Naive thymus-derived CD4-positive, alpha-beta T cell (primary cell): ENCODE results near the gene MAPK8IP2. TPM values are rescaled to one million over a fixed set of nuclear protein-coding genes. Genes with fewer than 3 reads are reported as not detected.

Experiments
- ATAC-seq: fragments of 150-1000 bp; cut with Tn5 transposase; 2 replicates; pipeline ENCODE4 v1.10.0; 2021; ENCODE audit warnings: mild to moderate bottlenecking, moderate library complexity
- CTCF ChIA-PET: fragments of 350-600 bp; sonication (Branson Sonifier 250); formaldehyde crosslinking; loops from one replicate; lab custom pipeline; 2021; ENCODE audit warnings: antibody characterized with exemption; lab: Charles Lee
- POLR2A ChIA-PET: fragments of 350-600 bp; sonication (Branson Sonifier 250); formaldehyde crosslinking; loops from one replicate; lab custom pipeline; 2021; ENCODE audit warnings: antibody characterized with exemption, inconsistent platforms; lab: Charles Lee
- DNase-seq, 9 donors: peaks; one replicate each; pipeline versions ENCODE4 v3.0.0 to v3.0.0-alpha.2; 2020 to 2022; ENCODE audit warnings: mixed read lengths in 1 of 9
- H3K27ac ChIP-seq: one replicate; pipeline ENCODE4 v1.7.0; 2013; ENCODE audit warnings: mild to moderate bottlenecking, low read depth, low read length, moderate library complexity
- H3K27me3 ChIP-seq, 2 donors: one replicate each; pipeline ENCODE4 v1.7.0; 2013; ENCODE audit warnings: low read length in 2 of 2, mild to moderate bottlenecking in 2 of 2, moderate library complexity in 2 of 2; ENCODE audit not compliant: control insufficient read depth in 2 of 2, insufficient read depth in 2 of 2
- H3K36me3 ChIP-seq, 3 experiments: 1 replicate in 2 of 3; 2 replicates in 1 of 3; pipeline ENCODE4 v1.7.0; 2013; ENCODE audit warnings: low read length in 3 of 3, mild to moderate bottlenecking in 3 of 3, moderate library complexity in 1 of 3; ENCODE audit not compliant: insufficient read depth in 3 of 3, control insufficient read depth in 2 of 3
- H3K4me1 ChIP-seq, 2 donors: one replicate each; pipeline ENCODE4 v1.7.0; 2013; ENCODE audit warnings: low read length in 2 of 2, mild to moderate bottlenecking in 2 of 2, moderate library complexity in 1 of 2; ENCODE audit not compliant: control insufficient read depth in 2 of 2, insufficient read depth in 2 of 2
- H3K4me3 ChIP-seq: 2 replicates; pipeline ENCODE4 v1.7.0; 2013; ENCODE audit warnings: mild to moderate bottlenecking, low read length
- H3K9me3 ChIP-seq, 3 experiments: 1 replicate in 2 of 3; 2 replicates in 1 of 3; pipeline ENCODE4 v1.7.0; 2013; ENCODE audit warnings: low read length in 3 of 3; ENCODE audit not compliant: control insufficient read depth in 2 of 3
- H3K27ac Mint-ChIP-seq, 9 donors: one replicate each; pipeline ENCODE4 v1.8.0; 2020 to 2022; ENCODE audit warnings: mixed read lengths in 9 of 9, mild to moderate bottlenecking in 8 of 9, moderate library complexity in 5 of 9, inconsistent platforms in 2 of 9
- H3K27me3 Mint-ChIP-seq, 5 donors: one replicate each; pipeline ENCODE4 v1.8.0; 2021 to 2022; ENCODE audit warnings: mixed read lengths in 5 of 5, mild to moderate bottlenecking in 1 of 5
- H3K36me3 Mint-ChIP-seq, 5 donors: one replicate each; pipeline ENCODE4 v1.8.0; 2020 to 2022; ENCODE audit warnings: mixed read lengths in 5 of 5, mild to moderate bottlenecking in 3 of 5, inconsistent platforms in 1 of 5
- H3K4me1 Mint-ChIP-seq, 7 donors: one replicate each; pipeline ENCODE4 v1.8.0; 2020 to 2022; ENCODE audit warnings: mixed read lengths in 7 of 7, mild to moderate bottlenecking in 3 of 7, inconsistent platforms in 1 of 7
- H3K4me3 Mint-ChIP-seq, 10 donors: one replicate each; pipeline ENCODE4 v1.8.0; 2020 to 2022; ENCODE audit warnings: mild to moderate bottlenecking in 10 of 10, mixed read lengths in 10 of 10, moderate library complexity in 6 of 10, inconsistent platforms in 2 of 10
- H3K9me3 Mint-ChIP-seq, 11 donors: one replicate each; pipeline ENCODE4 v1.8.0; 2020 to 2022; ENCODE audit warnings: mixed read lengths in 11 of 11, mild to moderate bottlenecking in 4 of 11, inconsistent platforms in 1 of 11, moderate library complexity in 1 of 11
- intact Hi-C, 2 donors: fragments of 100-400 bp; cut with micrococcal nuclease; formaldehyde crosslinking; loops; one replicate each; pipeline ENCODE4 v1.15.1; 2023
- polyA plus RNA-seq, 2 donors: library from polyadenylated mRNA; unstranded; fragments of 300-500 nt; fragmentation: Illumina TruSeq; gene quantifications; one replicate each; pipeline ENCODE4 v1.2.3, GENCODE V29; 2021
- total RNA-seq, 6 experiments: library from RNA in 5 of 6; stranded (reverse) in 5 of 6; gene quantifications; 1 replicate in 5 of 6; 2 replicates in 1 of 6; pipeline ENCODE4 v1.2.3 and lab custom pipeline; 2021 to 2026

The MAPK8IP2 gene
- total and polyA plus RNA-seq, 7 experiments from 2014 or later = 0.24 to 0.64 (median 0.38) TPM; not detected in 2

DNA sequence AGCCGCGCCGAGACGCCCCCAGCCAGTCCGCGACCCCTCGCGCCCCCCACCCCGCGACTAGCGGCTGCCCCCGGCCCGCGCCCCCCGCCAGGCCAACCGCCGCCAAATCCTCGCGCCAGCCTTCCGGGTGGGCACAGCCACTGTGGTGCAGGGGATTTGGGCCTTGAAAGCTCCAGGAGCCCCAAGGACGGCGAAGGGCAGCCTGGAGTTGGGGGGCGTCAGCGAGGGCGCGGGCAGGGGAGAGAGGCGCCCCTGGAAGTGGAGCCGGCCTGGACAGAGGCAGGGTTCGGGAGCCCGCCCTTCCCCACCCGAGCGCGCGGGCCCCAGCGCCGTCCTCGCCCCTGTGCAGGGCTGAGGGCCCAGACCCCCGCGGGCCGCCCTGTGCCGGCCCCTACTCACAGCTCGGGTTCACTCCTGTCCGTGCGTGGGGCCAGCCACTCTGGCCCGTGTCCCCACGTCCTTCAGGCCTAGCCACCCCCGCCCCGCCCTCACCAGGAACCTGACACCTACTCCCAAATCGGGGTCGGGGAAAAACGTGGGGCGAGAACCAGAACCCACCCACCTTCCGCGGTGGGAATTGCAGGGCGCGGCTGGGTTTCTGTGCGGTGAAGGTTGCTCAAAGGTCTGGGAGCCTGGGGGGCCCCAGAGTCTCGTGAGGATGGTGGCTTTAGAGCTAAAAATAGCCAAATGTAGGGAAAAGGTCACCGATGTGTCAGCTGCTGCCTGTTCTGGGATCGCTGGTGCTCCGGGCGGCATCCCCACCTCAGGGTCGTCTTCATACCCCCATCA lies 22.4 kb upstream of the MAPK8IP2 start, which contains the start of gene CPT1B:
CPT1B (minus strand) TSS at position 441 of the 789 bp plus-strand sequence. CDS start 512 bp downstream, outside the sequence.
- CTCF ChIA-PET = no interaction called here
- Mint-ChIP-seq H3K4me3 (peak within 1 kb of the TSS in 6 of 10 donors; percentile 15 to 63 (median 56)), H3K27me3 (no peaks in the 10 kb centered on the region), H3K4me1 (peaks cover 5 to 24% (median 18%) of the 10 kb centered on the region in 7 donors), H3K36me3 (peaks cover 0 to 12% (median 4%) of the 10 kb centered on the region in 5 donors), H3K27ac (peak within 1 kb of the TSS in 1 of 9 donors; percentile 75), H3K9me3 (no peaks in the 10 kb centered on the region)
- no peaks in the 10 kb centered on the region for H3K9me3 ChIP-seq
- peaks cover 0 to 34% (median 0%) of the 10 kb centered on the region in 3 experiments for H3K36me3 ChIP-seq
- DNase-seq = no peak
- H3K4me3 ChIP-seq = no peak within 1 kb of the TSS
- H3K27me3 ChIP-seq = no peaks in the 10 kb centered on the region
- ATAC-seq = no peak
- peaks cover 9 to 10% of the 10 kb centered on the region in 2 donors for H3K4me1 ChIP-seq
- POLR2A ChIA-PET = interaction anchor here (0.8 to 1.5 kb wide), 7 partner anchors 13 to 53 kb away, joined by 3 to 9 read pairs (median 4); partner anchors contain the start of gene SCO2
- intact Hi-C loops = no loop called here
- H3K27ac ChIP-seq = no peak within 1 kb of the TSS

DNA sequence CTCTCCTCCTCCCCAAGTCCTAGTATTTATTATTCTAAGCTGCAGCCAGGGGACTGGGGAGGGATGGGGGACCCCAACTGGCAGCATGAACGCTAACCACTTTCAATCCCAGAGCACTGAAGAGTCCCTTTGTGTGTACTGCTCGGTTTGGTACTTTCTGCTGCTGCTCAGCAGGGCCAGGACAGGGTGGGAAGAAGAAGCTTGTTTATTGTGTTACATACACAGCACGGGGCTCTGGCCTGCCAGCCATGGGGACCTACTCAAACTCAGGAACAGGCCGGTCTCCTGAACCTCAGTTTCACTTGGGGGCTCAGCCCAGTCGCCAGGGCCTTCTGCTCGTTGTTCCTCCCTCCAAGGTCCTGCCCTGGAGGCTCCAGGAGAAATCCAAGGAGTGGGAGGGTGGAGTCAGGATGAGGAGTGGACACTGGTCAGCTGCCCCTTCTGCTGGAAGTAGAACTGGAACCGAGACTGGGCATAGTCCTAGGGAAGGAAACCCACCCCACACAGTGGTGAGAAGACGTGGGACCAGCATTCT lies 21.8 kb upstream of the MAPK8IP2 start:
- H3K4me1 ChIP-seq = peaks cover 16% of the 10 kb centered on the region in 2 donors
- H3K36me3 ChIP-seq = peaks cover 0 to 34% (median 0%) of the 10 kb centered on the region in 3 experiments
- Mint-ChIP-seq H3K4me1 (peaks cover 5 to 31% (median 23%) of the 10 kb centered on the region in 7 donors), H3K9me3 (no peaks in the 10 kb centered on the region), H3K27ac (no peak overlapping the region), H3K4me3 (no peak overlapping the region), H3K36me3 (peaks cover 0 to 12% (median 4%) of the 10 kb centered on the region in 5 donors), H3K27me3 (no peaks in the 10 kb centered on the region)
- no peak for DNase-seq
- ChIA-PET CTCF (interaction anchor here (0.8 kb wide), 1 partner anchor 16 kb away, joined by 3 read pairs; the partner anchor contains the start of gene SYCE3), POLR2A (interaction anchor here (0.6 to 1.5 kb wide), 4 partner anchors 14 to 53 kb away, joined by 3 to 9 read pairs (median 4); partner anchors contain the start of genes SCO2 and SYCE3)
- no peaks in the 10 kb centered on the region for H3K9me3 ChIP-seq
- ATAC-seq = no peak
- intact Hi-C loops = no loop called here
- H3K27me3 ChIP-seq = no peaks in the 10 kb centered on the region
- H3K4me3 ChIP-seq = no peak overlapping the region
- H3K27ac ChIP-seq = no peak overlapping the region

DNA sequence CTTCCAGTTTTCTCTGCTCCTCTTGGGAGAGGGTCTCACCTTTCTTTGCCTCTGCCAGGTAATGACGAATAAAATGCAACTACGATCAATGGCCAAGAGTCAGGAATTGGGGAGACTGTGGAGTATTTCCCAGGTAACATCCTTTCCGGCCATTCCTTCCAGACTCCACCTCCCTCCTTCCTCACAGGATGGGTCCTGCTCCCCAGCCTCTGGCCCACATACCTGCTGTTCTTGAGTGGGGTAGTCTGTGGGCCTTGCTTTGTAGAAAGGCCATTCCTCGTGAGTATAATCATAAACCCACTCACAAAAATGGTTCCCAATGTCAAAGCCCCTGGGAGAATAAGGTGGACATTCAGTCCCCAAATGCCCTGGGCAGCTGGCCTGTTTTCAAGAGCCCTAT lies 20.8 kb upstream of the MAPK8IP2 start:
- DNase-seq (no peak), ATAC-seq (no peak)
- Histone ChIP-seq H3K27me3 (no peaks in the 10 kb centered on the region), H3K4me1 (peaks cover 16 to 18% of the 10 kb centered on the region in 2 donors), H3K9me3 (no peaks in the 10 kb centered on the region), H3K4me3 (no peak overlapping the region), H3K36me3 (peaks cover 0 to 34% (median 0%) of the 10 kb centered on the region in 3 experiments), H3K27ac (no peak overlapping the region)
- Mint-ChIP-seq H3K4me3 (peak overlapping the region in 2 of 10 donors; percentile 37 to 73), H3K27ac (peak overlapping the region in 3 of 9 donors; percentile 26 to 43 (median 43)), H3K27me3 (no peaks in the 10 kb centered on the region), H3K9me3 (no peaks in the 10 kb centered on the region), H3K4me1 (peaks cover 5 to 33% (median 24%) of the 10 kb centered on the region in 7 donors), H3K36me3 (peaks cover 0 to 12% (median 4%) of the 10 kb centered on the region in 5 donors)
- POLR2A ChIA-PET = interaction anchor here (1.0 to 1.5 kb wide), 2 partner anchors 30 to 54 kb away, joined by 3 to 4 read pairs; partner anchors contain the start of gene SCO2
- CTCF ChIA-PET = no interaction called here
- intact Hi-C loops = loop anchor here in 1 of 2 donors (10.0 kb wide), 1 partner anchor 305 kb away; the partner anchor contains the start of gene MAPK11

DNA sequence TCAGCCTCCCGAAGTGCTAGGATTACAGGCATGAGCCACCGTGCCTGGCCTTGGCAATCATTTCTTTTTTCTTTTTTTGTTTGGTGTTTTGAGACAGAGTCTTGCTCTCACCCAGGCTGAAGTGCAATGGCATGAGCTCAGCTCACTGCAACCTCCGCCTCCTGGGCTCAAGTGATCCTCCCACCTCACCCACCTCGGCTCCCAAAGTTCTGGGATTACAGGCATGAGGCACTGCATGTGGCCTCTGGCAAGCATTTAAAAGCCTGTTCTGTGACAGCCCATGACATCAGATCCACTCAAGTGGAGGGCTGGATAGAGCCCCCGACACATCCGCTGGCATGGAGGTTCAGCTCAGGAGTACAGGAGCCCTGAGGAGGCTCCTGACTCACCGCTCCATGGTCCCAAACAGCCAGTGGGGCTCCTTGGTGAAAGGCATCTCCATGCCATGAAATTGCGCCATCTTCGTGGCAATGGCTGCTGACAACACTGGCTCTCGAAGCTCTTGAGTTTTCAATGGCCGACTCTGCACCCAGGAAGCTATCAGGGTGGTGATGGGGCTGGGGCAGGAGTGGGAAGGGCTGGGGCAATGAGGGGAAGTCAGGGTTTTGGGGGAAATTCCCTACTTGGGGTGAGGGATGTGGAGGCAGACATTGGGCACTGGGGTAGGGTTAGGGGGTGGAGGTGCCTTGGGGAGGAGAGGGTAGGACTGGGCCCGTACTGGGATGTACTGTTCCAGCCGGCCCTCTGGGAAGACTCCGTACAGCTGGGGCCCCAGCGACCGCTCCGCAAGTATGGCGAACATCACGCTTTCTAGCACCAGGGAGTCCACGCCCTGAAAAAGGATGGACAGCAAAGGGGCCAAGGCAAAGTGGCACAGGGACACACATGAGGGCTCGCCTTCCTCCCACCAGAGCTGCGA lies 19.3 kb upstream of the MAPK8IP2 start:
- intact Hi-C loops = loop anchor here in 1 of 2 donors (10.0 kb wide), 1 partner anchor 306 kb away; the partner anchor contains the start of gene MAPK11
- Mint-ChIP-seq H3K27me3 (no peaks in the 10 kb centered on the region), H3K9me3 (no peaks in the 10 kb centered on the region), H3K36me3 (peaks cover 0 to 12% (median 4%) of the 10 kb centered on the region in 5 donors), H3K4me3 (peak overlapping the region; percentile 81 to 92 (median 87)), H3K27ac (peak overlapping the region; percentile 28 to 96 (median 87)), H3K4me1 (peaks cover 5 to 40% (median 24%) of the 10 kb centered on the region in 7 donors)
- H3K4me3 ChIP-seq = peak overlapping the region; percentile 80
- DNase-seq (no peak), ATAC-seq (no peak)
- no peaks in the 10 kb centered on the region for H3K9me3 ChIP-seq
- H3K4me1 ChIP-seq = peaks cover 16 to 18% of the 10 kb centered on the region in 2 donors
- no peaks in the 10 kb centered on the region for H3K27me3 ChIP-seq
- peaks cover 0 to 29% (median 0%) of the 10 kb centered on the region in 3 experiments for H3K36me3 ChIP-seq
- POLR2A ChIA-PET = interaction anchor here (0.6 to 3.7 kb wide), 13 partner anchors 12 to 96 kb away, joined by 3 to 33 read pairs (median 5); partner anchors contain the start of genes SCO2 and SYCE3
- CTCF ChIA-PET = interaction anchor here (0.8 to 2.2 kb wide), 2 partner anchors 39 to 256 kb away, joined by 3 to 8 read pairs; no protein-coding TSS in a partner anchor
- peak overlapping the region; percentile 99 for H3K27ac ChIP-seq

GRCh38 chr22:50581950-50582492 lies 18.6 kb upstream of the MAPK8IP2 start:
- H3K27ac ChIP-seq = peak overlapping the region; percentile 99
- peaks cover 0 to 12% (median 4%) of the 10 kb centered on the region in 5 donors for H3K36me3 Mint-ChIP-seq
- peaks cover 16 to 18% of the 10 kb centered on the region in 2 donors for H3K4me1 ChIP-seq
- CTCF ChIA-PET = interaction anchor here (2.2 kb wide), 1 partner anchor 39 kb away, joined by 8 read pairs; no protein-coding TSS in a partner anchor
- peak in 1 of 9 donors; percentile 34 for DNase-seq
- no peaks in the 10 kb centered on the region for H3K27me3 ChIP-seq
- peak overlapping the region; percentile 84 to 96 (median 93) for H3K27ac Mint-ChIP-seq
- intact Hi-C loops = loop anchor here (1.0 to 10.0 kb wide), 12 partner anchors 20 to 381 kb away; partner anchors contain the start of genes NCAPH2 (in 2 of the 2), ARSA (in 1 of the 2), MAPK11 (in 1 of the 2) and SBF1 (in 1 of the 2)
- H3K4me3 Mint-ChIP-seq = peak overlapping the region; percentile 84 to 97 (median 92)
- H3K27me3 Mint-ChIP-seq = no peaks in the 10 kb centered on the region
- ATAC-seq = no peak
- no peaks in the 10 kb centered on the region for H3K9me3 ChIP-seq
- POLR2A ChIA-PET = interaction anchor here (0.6 to 3.7 kb wide), 17 partner anchors 13 to 390 kb away, joined by 3 to 33 read pairs (median 4); partner anchors contain the start of genes ARSA, LMF2, NCAPH2 and SCO2
- no peaks in the 10 kb centered on the region for H3K9me3 Mint-ChIP-seq
- peak overlapping the region; percentile 80 for H3K4me3 ChIP-seq
- peaks cover 0 to 25% (median 0%) of the 10 kb centered on the region in 3 experiments for H3K36me3 ChIP-seq
- peaks cover 5 to 40% (median 22%) of the 10 kb centered on the region in 7 donors for H3K4me1 Mint-ChIP-seq
